ENCODE data around the gene RBM6.

RBM6 gene

DNA sequence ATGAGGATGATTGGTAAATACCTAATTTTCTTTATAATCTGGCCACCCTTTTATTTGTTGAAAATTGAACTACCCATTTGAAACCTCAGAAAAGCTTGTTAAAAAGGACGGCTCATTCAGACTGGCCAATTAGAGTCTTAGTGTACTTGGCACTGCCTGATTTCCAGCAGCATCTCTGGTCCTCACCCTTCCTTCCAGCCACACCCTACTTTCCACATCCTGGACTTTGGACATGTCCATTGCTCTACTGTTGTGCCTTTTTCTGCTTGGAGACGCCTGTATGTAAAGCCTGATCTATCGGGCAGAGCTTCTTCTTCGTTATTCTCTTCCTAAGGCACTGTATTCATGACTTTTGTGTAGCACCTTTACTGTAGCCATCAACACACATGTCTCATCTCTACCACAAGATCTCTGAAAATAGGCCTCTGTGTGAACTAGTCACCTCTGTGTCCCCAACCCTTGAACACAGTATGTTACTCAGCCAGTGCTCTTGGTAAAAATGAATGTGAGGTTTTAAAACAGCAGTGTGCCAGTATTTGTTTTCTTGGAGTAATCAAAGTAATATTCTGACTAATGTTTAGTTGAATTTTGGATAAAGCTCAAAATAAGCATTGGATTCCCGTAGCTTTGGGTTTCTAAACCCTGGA, 155.5 kb downstream of the RBM6 start:
- DNase-seq: peak; percentile 22

GRCh38 chr3:50100386-50100785, 160.4 kb downstream of the RBM6 start:
- DNase-seq: no peak

DNA sequence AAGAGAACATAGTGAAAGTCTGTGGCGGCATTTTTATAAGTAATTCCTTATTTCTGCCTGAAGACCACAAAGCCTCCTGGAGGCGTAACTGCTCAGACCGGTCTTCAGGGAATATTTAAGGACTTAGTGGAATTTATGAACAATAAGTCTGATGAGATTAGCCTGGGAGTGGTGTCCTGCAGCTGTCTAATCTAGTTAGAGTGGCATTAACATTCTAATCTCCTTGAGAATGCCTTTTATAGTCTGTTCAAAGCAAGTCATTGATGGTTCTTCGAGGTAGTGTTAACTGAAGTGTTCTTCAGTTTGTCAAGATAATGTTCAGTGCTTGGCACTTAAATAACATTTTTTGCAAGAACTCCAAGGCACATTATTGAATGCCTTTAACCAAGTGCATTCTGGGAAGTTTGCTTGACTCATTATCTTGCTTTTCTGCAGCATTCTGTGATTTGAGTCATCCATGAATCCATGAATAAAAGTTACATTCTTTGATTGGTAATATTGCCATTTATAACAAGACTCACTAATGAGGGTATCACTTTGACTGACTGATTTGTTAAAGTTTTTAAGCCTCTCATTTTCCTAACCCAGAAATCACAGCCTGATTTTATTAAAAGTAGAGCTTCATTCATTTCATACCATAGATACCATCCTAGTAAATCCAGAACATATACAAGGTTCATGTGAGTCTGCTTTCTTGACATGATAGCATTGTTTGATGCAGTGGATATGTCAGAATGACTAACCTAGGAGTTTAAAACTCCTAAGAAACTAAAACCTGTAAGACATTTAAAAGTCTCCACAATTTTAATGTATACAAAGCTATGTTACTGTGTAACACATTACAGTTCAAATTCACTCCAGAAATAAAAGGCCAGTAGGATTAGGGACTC, 161.3 kb downstream of the RBM6 start:
- DNase-seq: peak; percentile 41

DNA sequence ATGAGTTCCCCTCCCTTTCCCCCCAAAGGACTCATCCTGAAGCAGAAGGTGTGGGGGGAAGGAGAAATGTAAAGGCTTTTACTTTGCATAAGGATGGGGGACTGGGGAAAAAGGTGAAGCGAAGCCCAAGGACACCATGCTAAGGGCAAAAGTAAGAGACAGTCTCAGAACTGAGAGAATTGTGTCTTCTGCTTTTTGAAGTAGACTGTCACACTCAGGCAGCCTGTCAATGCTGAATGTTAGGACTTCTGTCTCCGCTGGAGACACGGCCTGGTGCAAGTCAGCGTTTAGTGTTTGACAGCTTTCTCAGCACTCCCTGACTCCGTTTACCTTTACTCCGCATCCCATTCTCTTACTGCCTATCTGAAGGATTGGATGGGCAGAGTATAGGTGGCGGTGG, 162.6 kb downstream of the RBM6 start:
- DNase-seq: no peak

DNA sequence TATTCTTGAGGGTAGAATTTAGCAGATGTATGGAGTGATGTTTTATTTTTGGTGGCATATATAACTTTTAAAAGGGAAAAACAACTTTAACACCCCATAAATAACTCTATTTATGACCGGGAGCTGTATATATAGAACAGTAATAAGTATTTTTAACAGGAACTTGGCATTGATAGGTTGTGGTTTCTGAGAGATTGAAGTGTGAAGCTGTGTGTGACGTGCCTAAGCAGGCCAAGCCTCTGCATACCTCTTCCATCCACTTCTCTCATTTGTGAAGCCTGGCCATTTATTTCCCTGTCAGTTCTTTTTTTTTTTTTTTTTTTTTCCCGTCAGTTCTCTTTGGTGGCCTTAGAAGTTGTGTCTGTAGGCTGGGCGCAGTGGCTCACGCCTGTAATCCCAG, 171.8 kb downstream of the RBM6 start:
- no peak for DNase-seq

DNA sequence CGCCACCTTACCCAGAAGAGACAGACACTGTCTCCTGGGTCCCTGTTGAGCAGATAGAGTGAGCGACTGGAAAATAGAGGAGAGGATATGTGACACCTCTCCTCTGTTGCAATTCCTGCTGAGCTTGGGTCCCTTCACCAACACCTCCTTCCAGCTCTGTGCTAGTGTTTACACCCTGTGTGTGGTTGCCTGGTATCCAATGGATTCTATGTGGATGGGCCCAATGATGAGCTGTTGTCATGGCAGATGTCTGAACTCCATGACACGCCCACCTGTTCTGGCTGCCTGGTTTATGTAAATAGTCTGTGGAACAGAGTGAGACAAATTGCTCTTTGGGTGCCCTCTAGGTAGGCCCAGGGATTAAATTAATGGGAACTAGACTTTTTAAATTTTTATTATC, 172.5 kb downstream of the RBM6 start:
- no peak for DNase-seq

DNA sequence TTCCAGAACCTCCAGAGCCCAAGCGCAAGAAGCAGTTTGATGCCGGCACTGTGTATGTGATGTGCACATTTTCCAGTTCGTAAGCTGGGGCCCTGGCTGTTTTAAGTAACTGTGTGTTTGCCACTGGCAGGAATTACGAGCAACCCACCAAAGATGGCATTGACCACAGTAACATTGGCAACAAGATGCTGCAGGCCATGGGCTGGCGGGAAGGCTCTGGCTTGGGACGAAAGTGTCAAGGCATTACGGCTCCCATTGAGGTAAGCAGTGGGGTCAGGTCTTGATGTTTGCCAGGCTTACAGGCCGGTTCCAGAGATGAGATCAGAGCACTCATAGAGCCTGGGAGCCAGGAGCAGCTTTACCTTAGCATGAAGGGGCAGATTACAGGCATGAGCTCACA, 177.2 kb downstream of the RBM6 start:
- DNase-seq: no peak

DNA sequence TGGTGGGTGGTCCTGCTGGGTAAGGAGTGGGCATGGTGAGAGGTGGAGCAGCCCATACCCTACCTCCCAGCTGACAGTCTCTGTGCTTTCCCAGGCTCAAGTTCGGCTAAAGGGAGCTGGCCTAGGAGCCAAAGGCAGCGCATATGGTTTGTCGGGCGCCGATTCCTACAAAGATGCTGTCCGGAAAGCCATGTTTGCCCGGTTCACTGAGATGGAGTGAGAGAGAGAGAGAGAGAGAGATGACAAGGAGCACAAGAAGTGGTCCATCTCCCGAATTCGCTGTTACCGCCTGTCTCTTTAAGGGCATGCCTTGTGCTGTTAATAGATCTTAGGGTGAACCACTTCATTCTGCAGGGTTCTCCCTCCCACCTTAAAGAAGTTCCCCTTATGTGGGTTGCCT, 178.3 kb downstream of the RBM6 start:
- no peak for DNase-seq

GRCh38 chr3:50119786-50120185, 179.8 kb downstream of the RBM6 start:
- DNase-seq: no peak

- DNase-seq: no peak
Observed at GRCh38 chr3:50120364-50121071, 180.6 kb downstream of the RBM6 start.

GRCh38 chr3:50121072-50122032, 181.4 kb downstream of the RBM6 start:
- peak; percentile 71 for DNase-seq

- no peak for DNase-seq
Observed at GRCh38 chr3:50122071-50122470, 182.1 kb downstream of the RBM6 start.

DNA sequence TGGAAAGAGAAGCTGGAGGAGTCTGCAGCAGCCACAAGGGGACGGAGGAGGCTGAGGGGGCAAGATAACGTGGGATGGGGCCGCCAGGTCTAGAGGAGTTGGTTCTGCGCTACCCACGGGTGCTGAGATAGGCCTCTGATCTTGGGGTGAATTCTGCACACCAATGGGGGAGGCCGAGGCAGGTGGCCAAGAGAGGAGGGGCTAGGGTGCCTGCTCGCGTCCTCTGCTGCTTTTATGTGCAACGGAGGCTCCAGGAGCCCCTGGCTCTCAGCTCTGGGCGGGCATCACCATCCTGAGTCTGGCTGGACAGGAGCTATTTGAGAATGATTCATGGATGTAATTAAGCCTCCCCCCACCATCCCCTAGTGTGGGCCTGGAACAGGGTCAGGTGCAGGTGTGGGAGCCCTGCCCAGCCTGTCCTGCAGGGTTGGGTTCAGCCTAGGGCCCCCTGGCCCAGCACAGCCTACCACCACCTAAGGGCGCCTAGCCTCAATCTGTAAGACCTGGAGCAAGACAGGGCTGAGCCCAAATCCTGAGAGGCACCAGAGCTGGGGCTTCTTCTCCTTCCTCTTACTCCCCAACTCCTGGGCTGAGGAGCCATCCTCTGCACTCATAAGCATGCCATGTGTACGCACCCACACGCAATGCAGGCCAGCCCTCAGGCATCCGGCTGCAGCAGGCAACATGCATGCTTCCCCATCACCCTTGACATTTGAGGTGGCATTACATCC, 182.9 kb downstream of the RBM6 start:
- DNase-seq: no peak

DNA sequence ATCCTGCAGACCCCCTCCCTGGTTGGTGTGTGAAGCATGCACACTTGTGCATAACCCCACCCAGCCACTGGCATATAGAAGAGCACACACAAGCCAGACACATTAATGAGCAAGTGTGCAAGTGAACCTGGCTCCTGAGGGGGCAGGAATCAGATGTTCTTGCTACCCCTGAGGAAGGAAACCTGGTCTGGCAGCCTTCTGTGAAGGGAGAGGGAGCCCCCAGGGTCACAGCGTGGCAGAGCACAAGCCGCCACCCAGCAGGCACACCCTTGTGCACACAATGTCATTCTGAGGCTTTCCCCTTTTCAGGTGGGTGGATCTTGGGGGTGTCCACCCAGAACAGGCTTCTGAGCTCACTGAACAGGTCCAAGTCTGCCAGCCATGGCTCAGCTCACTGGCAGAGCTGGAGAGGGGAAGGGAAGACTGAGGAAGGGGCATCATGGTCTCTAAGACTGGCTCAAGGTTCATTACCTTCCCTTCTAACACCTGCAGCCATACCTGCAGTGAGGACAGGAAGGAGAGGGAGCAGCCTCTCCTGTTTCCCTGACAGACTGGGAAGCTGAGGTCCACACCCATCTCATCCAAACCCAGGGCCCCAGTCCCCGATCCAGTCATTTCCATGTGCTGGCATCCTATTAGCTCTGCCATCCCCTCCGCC, 183.6 kb downstream of the RBM6 start:
- no peak for DNase-seq

GRCh38 chr3:50124052-50124799, 184.3 kb downstream of the RBM6 start:
- DNase-seq: peak; percentile 29

- no peak for DNase-seq
Observed at GRCh38 chr3:50124800-50125178, 184.8 kb downstream of the RBM6 start.

- DNase-seq: no peak
Observed at GRCh38 chr3:50125541-50126286, 185.8 kb downstream of the RBM6 start.

DNA sequence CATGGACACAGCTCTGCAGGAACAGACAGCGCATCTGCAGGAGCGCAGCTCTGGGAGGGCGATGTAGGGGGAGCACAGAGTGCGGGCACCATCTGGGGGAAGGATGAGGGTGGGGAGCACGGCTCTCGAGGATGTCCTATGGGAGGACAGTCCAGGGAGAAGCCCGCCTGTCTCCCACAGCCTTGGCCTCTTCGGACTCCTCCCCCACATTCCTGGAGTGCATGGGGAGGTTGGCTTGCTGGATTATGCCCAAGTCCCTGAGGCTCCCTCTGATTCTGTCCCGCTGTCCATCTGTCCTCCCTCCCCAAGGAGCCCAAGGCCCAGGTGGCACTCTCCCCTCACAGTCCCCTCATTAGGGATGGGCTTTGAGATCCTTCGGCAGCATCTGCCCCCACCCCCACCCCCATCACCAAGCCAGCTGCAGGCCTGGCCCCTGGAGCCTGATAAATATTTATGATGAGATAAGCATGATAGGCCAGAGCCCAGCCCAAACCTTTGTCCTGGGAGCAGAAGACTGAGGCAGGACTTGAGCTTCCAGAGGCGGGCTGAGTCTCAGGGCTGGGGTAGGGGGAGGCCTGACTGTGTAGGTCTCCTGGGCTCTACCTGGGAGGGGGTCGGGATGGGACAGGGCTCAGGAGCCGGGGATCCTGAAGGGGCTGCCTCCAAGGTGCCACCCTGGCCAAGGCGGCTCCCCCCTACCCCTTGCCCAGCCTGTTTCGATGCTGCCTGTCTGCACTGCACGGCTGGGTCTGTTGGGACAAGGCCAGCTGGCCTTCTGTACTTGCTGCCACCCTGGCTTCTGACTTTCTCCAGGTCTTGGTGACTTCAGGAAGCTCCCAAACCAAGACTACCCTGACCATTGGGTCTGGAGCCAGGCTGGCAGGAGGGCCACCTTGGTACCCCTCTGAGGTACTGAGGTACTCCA, 186.6 kb downstream of the RBM6 start:
- peak; percentile 72 for DNase-seq

Measured in fibroblast of skin of back (primary cell).